GM12865 (cell line): Measurements from ENCODE around the gene MAP3K2.

Experiments
- DNase-seq: peaks from one replicate; pipeline ENCODE4 v3.0.0; 2010; ENCODE audit warnings: low read depth
- H3K4me3 ChIP-seq: 2 replicates; pipeline ENCODE4 v1.5.1; 2011; ENCODE audit warnings: mild to moderate bottlenecking, low read depth, low read length, control low read depth
- TF ChIP-seq, protein P1 (sequence below): IDR thresholded peaks from 2 replicates; pipeline ENCODE4 v1.5.1; 2011; ENCODE audit warnings: low read length, control low read depth, low read depth, inconsistent platforms; ENCODE audit not compliant: insufficient read depth; ENCODE audit errors: missing control alignments

MAP3K2 gene

DNA sequence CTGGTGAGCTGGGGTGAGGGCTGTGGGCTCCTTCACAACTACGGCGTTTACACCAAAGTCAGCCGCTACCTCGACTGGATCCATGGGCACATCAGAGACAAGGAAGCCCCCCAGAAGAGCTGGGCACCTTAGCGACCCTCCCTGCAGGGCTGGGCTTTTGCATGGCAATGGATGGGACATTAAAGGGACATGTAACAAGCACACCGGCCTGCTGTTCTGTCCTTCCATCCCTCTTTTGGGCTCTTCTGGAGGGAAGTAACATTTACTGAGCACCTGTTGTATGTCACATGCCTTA is 41.0 kb upstream of the MAP3K2 start:
- no peak overlapping the region for H3K4me3 ChIP-seq
- DNase-seq = no peak
- TF ChIP-seq, protein P1, sequence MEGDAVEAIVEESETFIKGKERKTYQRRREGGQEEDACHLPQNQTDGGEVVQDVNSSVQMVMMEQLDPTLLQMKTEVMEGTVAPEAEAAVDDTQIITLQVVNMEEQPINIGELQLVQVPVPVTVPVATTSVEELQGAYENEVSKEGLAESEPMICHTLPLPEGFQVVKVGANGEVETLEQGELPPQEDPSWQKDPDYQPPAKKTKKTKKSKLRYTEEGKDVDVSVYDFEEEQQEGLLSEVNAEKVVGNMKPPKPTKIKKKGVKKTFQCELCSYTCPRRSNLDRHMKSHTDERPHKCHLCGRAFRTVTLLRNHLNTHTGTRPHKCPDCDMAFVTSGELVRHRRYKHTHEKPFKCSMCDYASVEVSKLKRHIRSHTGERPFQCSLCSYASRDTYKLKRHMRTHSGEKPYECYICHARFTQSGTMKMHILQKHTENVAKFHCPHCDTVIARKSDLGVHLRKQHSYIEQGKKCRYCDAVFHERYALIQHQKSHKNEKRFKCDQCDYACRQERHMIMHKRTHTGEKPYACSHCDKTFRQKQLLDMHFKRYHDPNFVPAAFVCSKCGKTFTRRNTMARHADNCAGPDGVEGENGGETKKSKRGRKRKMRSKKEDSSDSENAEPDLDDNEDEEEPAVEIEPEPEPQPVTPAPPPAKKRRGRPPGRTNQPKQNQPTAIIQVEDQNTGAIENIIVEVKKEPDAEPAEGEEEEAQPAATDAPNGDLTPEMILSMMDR = no peak

DNA sequence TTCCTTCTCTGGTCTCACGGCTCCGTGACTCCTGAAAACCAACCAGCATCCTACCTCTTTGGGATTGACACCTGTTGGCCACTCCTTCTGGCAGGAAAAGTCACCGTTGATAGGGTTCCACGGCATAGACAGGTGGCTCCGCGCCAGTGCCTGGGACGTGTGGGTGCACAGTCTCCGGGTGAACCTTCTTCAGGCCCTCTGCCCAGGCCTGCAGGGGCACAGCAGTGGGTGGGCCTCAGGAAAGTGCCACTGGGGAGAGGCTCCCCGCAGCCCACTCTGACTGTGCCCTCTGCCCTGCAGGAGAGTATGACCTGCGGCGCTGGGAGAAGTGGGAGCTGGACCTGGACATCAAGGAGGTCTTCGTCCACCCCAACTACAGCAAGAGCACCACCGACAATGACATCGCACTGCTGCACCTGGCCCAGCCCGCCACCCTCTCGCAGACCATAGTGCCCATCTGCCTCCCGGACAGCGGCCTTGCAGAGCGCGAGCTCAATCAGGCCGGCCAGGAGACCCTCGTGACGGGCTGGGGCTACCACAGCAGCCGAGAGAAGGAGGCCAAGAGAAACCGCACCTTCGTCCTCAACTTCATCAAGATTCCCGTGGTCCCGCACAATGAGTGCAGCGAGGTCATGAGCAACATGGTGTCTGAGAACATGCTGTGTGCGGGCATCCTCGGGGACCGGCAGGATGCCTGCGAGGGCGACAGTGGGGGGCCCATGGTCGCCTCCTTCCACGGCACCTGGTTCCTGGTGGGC is 40.5 kb upstream of the MAP3K2 start:
- no peak overlapping the region for H3K4me3 ChIP-seq
- TF ChIP-seq, protein P1 = no peak

DNA sequence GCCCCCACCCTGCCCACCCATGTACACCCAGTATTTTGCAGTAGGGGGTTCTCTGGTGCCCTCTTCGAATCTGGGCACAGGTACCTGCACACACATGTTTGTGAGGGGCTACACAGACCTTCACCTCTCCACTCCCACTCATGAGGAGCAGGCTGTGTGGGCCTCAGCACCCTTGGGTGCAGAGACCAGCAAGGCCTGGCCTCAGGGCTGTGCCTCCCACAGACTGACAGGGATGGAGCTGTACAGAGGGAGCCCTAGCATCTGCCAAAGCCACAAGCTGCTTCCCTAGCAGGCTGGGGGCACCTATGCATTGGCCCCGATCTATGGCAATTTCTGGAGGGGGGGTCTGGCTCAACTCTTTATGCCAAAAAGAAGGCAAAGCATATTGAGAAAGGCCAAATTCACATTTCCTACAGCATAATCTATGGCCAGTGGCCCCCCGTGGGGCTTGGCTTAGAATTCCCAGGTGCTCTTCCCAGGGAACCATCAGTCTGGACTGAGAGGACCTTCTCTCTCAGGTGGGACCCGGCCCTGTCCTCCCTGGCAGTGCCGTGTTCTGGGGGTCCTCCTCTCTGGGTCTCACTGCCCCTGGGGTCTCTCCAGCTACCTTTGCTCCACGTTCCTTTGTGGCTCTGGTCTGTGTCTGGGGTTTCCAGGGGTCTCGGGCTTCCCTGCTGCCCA is 39.7 kb upstream of the MAP3K2 start:
- TF ChIP-seq, protein P1 = no peak

More for the DNA sequence above, 40.5 kb upstream of the MAP3K2 start:
- no peak for DNase-seq

DNA sequence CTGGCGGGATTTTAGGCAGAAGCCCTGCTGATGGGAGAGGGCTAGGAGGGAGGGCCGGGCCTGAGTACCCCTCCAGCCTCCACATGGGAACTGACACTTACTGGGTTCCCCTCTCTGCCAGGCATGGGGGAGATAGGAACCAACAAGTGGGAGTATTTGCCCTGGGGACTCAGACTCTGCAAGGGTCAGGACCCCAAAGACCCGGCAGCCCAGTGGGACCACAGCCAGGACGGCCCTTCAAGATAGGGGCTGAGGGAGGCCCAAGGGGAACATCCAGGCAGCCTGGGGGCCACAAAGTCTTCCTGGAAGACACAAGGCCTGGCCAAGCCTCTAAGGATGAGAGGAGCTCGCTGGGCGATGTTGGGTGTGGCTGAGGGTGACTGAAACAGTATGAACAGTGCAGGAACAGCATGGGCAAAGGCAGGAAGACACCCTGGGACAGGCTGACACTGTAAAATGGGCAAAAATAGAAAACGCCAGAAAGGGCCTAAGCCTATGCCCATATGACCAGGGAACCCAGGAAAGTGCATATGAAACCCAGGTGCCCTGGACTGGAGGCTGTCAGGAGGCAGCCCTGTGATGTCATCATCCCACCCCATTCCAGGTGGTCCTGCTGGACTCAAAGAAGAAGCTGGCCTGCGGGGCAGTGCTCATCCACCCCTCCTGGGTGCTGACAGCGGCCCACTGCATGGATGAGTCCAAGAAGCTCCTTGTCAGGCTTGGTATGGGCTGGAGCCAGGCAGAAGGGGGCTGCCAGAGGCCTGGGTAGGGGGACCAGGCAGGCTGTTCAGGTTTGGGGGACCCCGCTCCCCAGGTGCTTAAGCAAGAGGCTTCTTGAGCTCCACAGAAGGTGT is 39.0 kb upstream of the MAP3K2 start:
- no peak for DNase-seq
- H3K4me3 ChIP-seq = no peak overlapping the region
- TF ChIP-seq, protein P1 = no peak

More for the DNA sequence above, 39.7 kb upstream of the MAP3K2 start:
- H3K4me3 ChIP-seq = no peak overlapping the region
- no peak for DNase-seq

DNA sequence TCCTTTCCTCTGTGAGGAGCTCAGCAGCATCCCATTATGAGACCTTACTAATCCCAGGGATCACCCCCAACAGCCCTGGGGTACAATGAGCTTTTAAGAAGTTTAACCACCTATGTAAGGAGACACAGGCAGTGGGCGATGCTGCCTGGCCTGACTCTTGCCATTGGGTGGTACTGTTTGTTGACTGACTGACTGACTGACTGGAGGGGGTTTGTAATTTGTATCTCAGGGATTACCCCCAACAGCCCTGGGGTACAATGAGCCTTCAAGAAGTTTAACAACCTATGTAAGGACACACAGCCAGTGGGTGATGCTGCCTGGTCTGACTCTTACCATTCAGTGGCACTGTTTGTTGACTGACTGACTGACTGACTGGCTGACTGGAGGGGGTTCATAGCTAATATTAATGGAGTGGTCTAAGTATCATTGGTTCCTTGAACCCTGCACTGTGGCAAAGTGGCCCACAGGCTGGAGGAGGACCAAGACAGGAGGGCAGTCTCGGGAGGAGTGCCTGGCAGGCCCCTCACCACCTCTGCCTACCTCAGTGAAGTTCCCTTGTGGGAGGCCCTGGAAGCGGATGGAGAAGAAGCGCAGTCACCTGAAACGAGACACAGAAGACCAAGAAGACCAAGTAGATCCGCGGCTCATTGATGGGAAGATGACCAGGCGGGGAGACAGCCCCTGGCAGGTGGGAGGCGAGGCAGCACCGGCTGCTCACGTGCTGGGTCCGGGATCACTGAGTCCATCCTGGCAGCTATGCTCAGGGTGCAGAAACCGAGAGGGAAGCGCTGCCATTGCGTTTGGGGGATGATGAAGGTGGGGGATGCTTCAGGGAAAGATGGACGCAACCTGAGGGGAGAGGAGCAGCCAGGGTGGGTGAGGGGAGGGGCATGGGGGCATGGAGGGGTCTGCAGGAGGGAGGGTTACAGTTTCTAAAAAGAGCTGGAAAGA is 38.0 kb upstream of the MAP3K2 start:
- TF ChIP-seq, protein P1 = no peak
- no peak overlapping the region for H3K4me3 ChIP-seq
- DNase-seq = no peak
